GM18511 (cell line): ENCODE results near the gene SDCBP2.
A peak's percentile ranks its signal among the peaks of the same experiment; 100 is the strongest.

Experiments used
- ATAC-seq: cut with Tn5 transposase; IDR thresholded peaks from one replicate; pipeline ENCODE4 v1.9.1; 2021; ENCODE audit warnings: mild to moderate bottlenecking, moderate library complexity; ENCODE audit not compliant: unreplicated experiment

Gene SDCBP2

GRCh38 chr20:1328680-1329330, at the start of gene SDCBP2:
SDCBP2 (minus strand) TSS chr20:1329139; CDS start chr20:1320416, 8,723 bp downstream.
- ATAC-seq, result no peak

- no peak for ATAC-seq
Measured at GRCh38 chr20:1378735-1379125, 49.8 kb upstream of the SDCBP2 start.

GRCh38 chr20:1377984-1378734, 49.2 kb upstream of the SDCBP2 start:
- ATAC-seq, result no peak

GRCh38 chr20:1377341-1377871, 48.5 kb upstream of the SDCBP2 start:
- ATAC-seq, result no peak

- ATAC-seq, result peak; percentile 45
Measured at GRCh38 chr20:1376408-1377270, 47.7 kb upstream of the SDCBP2 start.

GRCh38 chr20:1376007-1376406, 47.1 kb upstream of the SDCBP2 start:
- peak; percentile 28 for ATAC-seq

- ATAC-seq, result no peak
Measured at GRCh38 chr20:1375515-1375914, 46.6 kb upstream of the SDCBP2 start.

GRCh38 chr20:1374246-1374645, 45.3 kb upstream of the SDCBP2 start:
- ATAC-seq, result no peak

GRCh38 chr20:1373614-1374013, 44.7 kb upstream of the SDCBP2 start:
- no peak for ATAC-seq

- ATAC-seq, result no peak
Measured at GRCh38 chr20:1373036-1373435, 44.1 kb upstream of the SDCBP2 start.

- ATAC-seq, result no peak
Measured at GRCh38 chr20:1371830-1372539, 43.0 kb upstream of the SDCBP2 start.

GRCh38 chr20:1371202-1371782, 42.4 kb upstream of the SDCBP2 start:
- no peak for ATAC-seq

- ATAC-seq, result no peak
Measured at GRCh38 chr20:1370548-1371110, 41.7 kb upstream of the SDCBP2 start.

- no peak for ATAC-seq
Measured at GRCh38 chr20:1369970-1370369, 41.0 kb upstream of the SDCBP2 start.

GRCh38 chr20:1368448-1369199, 39.7 kb upstream of the SDCBP2 start:
- no peak for ATAC-seq

GRCh38 chr20:1367479-1367878, 38.5 kb upstream of the SDCBP2 start:
- no peak for ATAC-seq

- no peak for ATAC-seq
Measured at GRCh38 chr20:1364106-1364505, 35.2 kb upstream of the SDCBP2 start.

- no peak for ATAC-seq
Measured at GRCh38 chr20:1363522-1363921, 34.6 kb upstream of the SDCBP2 start.

GRCh38 chr20:1362484-1362883, 33.5 kb upstream of the SDCBP2 start:
- no peak for ATAC-seq
